IMR-90 (cell line): ENCODE results near the gene RAB3A. TPM values are rescaled to one million over a fixed set of nuclear protein-coding genes. Genes with fewer than 3 reads are reported as not detected.

ENCODE experiments used
- ATAC-seq: fragments of 200-7000 bp; cut with Tn5 transposase; 2 replicates; pipeline ENCODE4 v1.9.1; 2020; ENCODE audit warnings: low read depth, mild to moderate bottlenecking, moderate library complexity
- BruUV-seq: library from RNA; stranded (reverse); fragments of 400-500 nt; replicated peaks from 2 replicates; lab custom pipeline; 2021; lab: Mats Ljungman, UMichigan
- CTCF ChIA-PET: fragments of 300-600 bp; formaldehyde crosslinking; extraction: SDS; loops from one replicate; lab custom pipeline; 2021; ENCODE audit warnings: antibody characterized with exemption; lab: Yijun Ruan, JAX
- POLR2A ChIA-PET: fragments of 300-600 bp; sonication (Branson Sonifier 250); formaldehyde crosslinking; loops from one replicate; lab custom pipeline; 2022; ENCODE audit warnings: antibody characterized with exemption; ENCODE audit not compliant: unreplicated experiment; lab: Charles Lee
- DNase-seq: peaks from one replicate; pipeline ENCODE4 v3.0.0; 2013
- H2AFZ ChIP-seq: replicated peaks from 2 replicates; pipeline ENCODE3; 2013; ENCODE audit warnings: low read length, mild to moderate bottlenecking; ENCODE audit not compliant: poor library complexity
- H2AK5ac ChIP-seq: 2 replicates; pipeline ENCODE4 v1.6.1; 2013; ENCODE audit warnings: low read depth, low read length, inconsistent platforms
- H2AK9ac ChIP-seq: replicated peaks from 2 replicates; pipeline ENCODE3; 2013; ENCODE audit warnings: mild to moderate bottlenecking, low read depth, low read length, moderate library complexity; ENCODE audit not compliant: poor library complexity
- H2BK120ac ChIP-seq: 2 replicates; pipeline ENCODE4 v1.6.1; 2013; ENCODE audit warnings: low read depth, low read length, inconsistent platforms
- H2BK15ac ChIP-seq: 3 replicates; pipeline ENCODE4 v1.6.1; 2013; ENCODE audit warnings: low read depth, low read length, inconsistent platforms
- H2BK20ac ChIP-seq: 2 replicates; pipeline ENCODE4 v1.6.1; 2013; ENCODE audit warnings: low read depth, mild to moderate bottlenecking, inconsistent platforms, low read length, moderate library complexity
- H2BK5ac ChIP-seq: 2 replicates; pipeline ENCODE4 v1.6.1; 2013; ENCODE audit warnings: mild to moderate bottlenecking, low read depth, low read length, inconsistent platforms; ENCODE audit not compliant: poor library complexity, severe bottlenecking
- H3K14ac ChIP-seq: replicated peaks from 2 replicates; pipeline ENCODE4 v1.6.1; 2013; ENCODE audit warnings: low read depth, low read length, inconsistent platforms
- H3K18ac ChIP-seq: 2 replicates; pipeline ENCODE4 v1.6.1; 2013; ENCODE audit warnings: low read depth, low read length, control low read depth
- H3K23ac ChIP-seq: 2 replicates; pipeline ENCODE4 v1.6.1; 2013; ENCODE audit warnings: low read depth, low read length, inconsistent platforms
- H3K27ac ChIP-seq: 2 replicates; pipeline ENCODE4 v1.5.1; 2013; ENCODE audit warnings: mild to moderate bottlenecking, control low read depth, low read length; ENCODE audit not compliant: insufficient read depth
- H3K27me3 ChIP-seq: 2 replicates; pipeline ENCODE4 v1.6.1; 2013; ENCODE audit warnings: low read length; ENCODE audit not compliant: control insufficient read depth, insufficient read depth
- H3K36me3 ChIP-seq: 2 replicates; pipeline ENCODE4 v1.6.1; 2013; ENCODE audit warnings: low read length, mixed read lengths; ENCODE audit not compliant: control insufficient read depth, insufficient read depth
- H3K4ac ChIP-seq: 2 replicates; pipeline ENCODE4 v1.6.1; 2013; ENCODE audit warnings: low read depth, low read length, inconsistent platforms
- H3K4me1 ChIP-seq: 2 replicates; pipeline ENCODE4 v1.6.1; 2013; ENCODE audit warnings: low read length, mixed read lengths; ENCODE audit not compliant: control insufficient read depth, insufficient read depth
- H3K4me2 ChIP-seq: 2 replicates; pipeline ENCODE4 v1.6.1; 2013; ENCODE audit warnings: low read depth, mild to moderate bottlenecking, control low read depth, low read length, moderate library complexity
- H3K4me3 ChIP-seq: 2 replicates; pipeline ENCODE4 v1.5.1; 2013; ENCODE audit warnings: low read depth, mild to moderate bottlenecking, control low read depth, low read length, moderate library complexity; ENCODE audit not compliant: insufficient read depth
- H3K56ac ChIP-seq: 2 replicates; pipeline ENCODE4 v1.6.1; 2013; ENCODE audit warnings: low read length, inconsistent platforms; ENCODE audit not compliant: insufficient read depth; ENCODE audit errors: extremely low read depth
- H3K79me1 ChIP-seq, 2 experiments: 2 replicates each; pipeline ENCODE4 v1.6.1; 2013; ENCODE audit warnings: low read length in 2 of 2, inconsistent platforms in 1 of 2, low read depth in 1 of 2
- H3K9ac ChIP-seq: 2 replicates; pipeline ENCODE4 v1.6.1; 2013; ENCODE audit warnings: low read depth, low read length, control low read depth
- H3K9me1 ChIP-seq: 2 replicates; pipeline ENCODE4 v1.6.1; 2013; ENCODE audit warnings: low read length, inconsistent platforms; ENCODE audit not compliant: insufficient read depth
- H3K9me3 ChIP-seq: 2 replicates; pipeline ENCODE4 v1.6.1; 2013; ENCODE audit warnings: low read length; ENCODE audit not compliant: control insufficient read depth, insufficient read depth
- H4K20me1 ChIP-seq: 2 replicates; pipeline ENCODE4 v1.6.1; 2013; ENCODE audit warnings: low read length, inconsistent platforms; ENCODE audit not compliant: insufficient read depth
- H4K5ac ChIP-seq: 2 replicates; pipeline ENCODE4 v1.6.1; 2013; ENCODE audit warnings: mild to moderate bottlenecking, low read depth, low read length, control low read depth
- H4K8ac ChIP-seq, 2 experiments: 2 replicates each; pipeline ENCODE4 v1.6.1; 2013; ENCODE audit warnings: low read depth in 2 of 2, low read length in 2 of 2, control low read depth in 1 of 2, inconsistent platforms in 1 of 2
- H4K91ac ChIP-seq: 2 replicates; pipeline ENCODE4 v1.6.1; 2013; ENCODE audit warnings: low read depth, low read length, inconsistent platforms; ENCODE audit not compliant: insufficient read depth
- BHLHE40 ChIP-seq: fragments of 150-350 bp; IDR thresholded peaks from 2 replicates; pipeline ENCODE4 v1.6.1; 2016; ENCODE audit warnings: mild to moderate bottlenecking, low read depth, low read length
- CHD1 ChIP-seq: IDR thresholded peaks from 2 replicates; pipeline ENCODE4 v1.6.1; 2012; ENCODE audit warnings: low read depth, low read length, improper control_type of control experiment
- MAZ ChIP-seq: IDR thresholded peaks from 2 replicates; pipeline ENCODE4 v1.6.1; 2012; ENCODE audit warnings: low read depth, mild to moderate bottlenecking, low read length, improper control_type of control experiment, moderate library complexity, borderline replicate concordance
- WGBS, 2 experiments: methylation state at CpG; one replicate each; pipeline versions ENCODE4 v1.1.5 to v1.1.7; 2013; ENCODE audit warnings: missing lambda C conversion rate in 2 of 2; ENCODE audit not compliant: insufficient read length in 1 of 2; ENCODE audit errors: extremely low coverage in 2 of 2; 5-methylcytosine and 5-hydroxymethylcytosine counted together
- dilution Hi-C: fragments of 300-500 bp; cut with HindIII; formaldehyde crosslinking; loops from one replicate; pipeline ENCODE4 v1.14.3; 2018; ENCODE audit warnings: low sequenced_read_pairs; ENCODE audit not compliant: unreplicated experiment
- in situ Hi-C: fragments of 300-500 bp; cut with MboI; formaldehyde crosslinking; loops from 3 replicates; pipeline ENCODE4 v1.14.3; 2019; ENCODE audit warnings: low sequenced_read_pairs, inconsistent platforms, mixed read lengths
- intact Hi-C: fragments of 100-400 bp; cut with micrococcal nuclease; formaldehyde crosslinking; loops from 2 replicates; pipeline ENCODE4 v1.10.0; 2022
- polyA plus RNA-seq, 3 experiments: library from polyadenylated mRNA; depleted of rRNA; stranded (reverse); fragments of >200 nt; gene quantifications; 2 replicates each; pipeline ENCODE4 v1.2.3, GENCODE V29; 2012; ENCODE audit warnings: low replicate concordance in 1 of 3
- total RNA-seq: library from RNA; depleted of rRNA; stranded (reverse); fragments of >200 nt; gene quantifications from 2 replicates; pipeline ENCODE4 v1.2.3, GENCODE V29; 2012

RAB3A gene
- total and polyA plus RNA-seq, 2 of the 4 experiments (the other 2 are of a cell fraction): 3.0 to 13.6 TPM

DNA sequence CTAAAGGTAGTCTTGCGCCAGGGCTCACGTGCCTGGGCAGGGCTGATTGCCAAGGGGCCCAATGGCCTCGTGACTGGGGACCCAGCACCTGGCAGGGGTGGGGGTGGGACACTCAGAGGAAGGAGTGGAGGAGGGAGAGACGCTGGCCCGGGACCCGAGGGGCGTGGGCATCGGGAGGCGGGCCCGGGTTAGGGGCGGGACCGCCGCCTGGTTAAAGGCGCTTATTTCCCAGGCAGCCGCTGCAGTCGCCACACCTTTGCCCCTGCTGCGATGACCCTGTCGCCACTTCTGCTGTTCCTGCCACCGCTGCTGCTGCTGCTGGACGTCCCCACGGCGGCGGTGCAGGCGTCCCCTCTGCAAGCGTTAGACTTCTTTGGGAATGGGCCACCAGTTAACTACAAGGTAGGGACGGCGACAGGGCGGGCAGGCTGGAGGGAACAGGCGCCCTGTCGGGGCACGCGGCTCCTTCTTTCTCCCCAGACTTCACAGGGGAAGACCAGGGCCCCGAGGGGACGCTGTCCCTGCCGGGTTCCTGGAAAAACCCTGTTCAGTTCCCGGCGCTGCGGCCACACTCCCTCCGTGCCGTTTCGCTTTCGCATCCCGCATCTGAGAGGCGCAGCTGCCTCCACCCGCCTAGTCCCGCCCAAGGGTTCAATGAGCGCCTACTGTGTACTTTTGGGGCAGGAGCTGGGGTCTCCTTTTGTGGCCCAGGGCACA is 30.1 kb downstream of the RAB3A start, which contains the start of gene IFI30:
Gene IFI30 (plus strand): TSS at position 242 of the 717 bp plus-strand sequence. CDS start 29 bp downstream, at position 271.
- H2BK120ac ChIP-seq: no peak within 1 kb of the TSS
- no peak within 1 kb of the TSS for H3K27ac ChIP-seq
- H2AK9ac ChIP-seq: peak within 1 kb of the TSS; percentile 30
- H2BK15ac ChIP-seq: no peak within 1 kb of the TSS; the same call in 2 of the 3 replicates
- ChIA-PET POLR2A (no interaction called here), CTCF (no interaction called here)
- peak within 1 kb of the TSS; percentile 60; the same call in 1 of the 2 replicates for H4K5ac ChIP-seq
- H2BK5ac ChIP-seq: no peak within 1 kb of the TSS
- H3K36me3 ChIP-seq: peaks cover 6% of the 10 kb centered on the region; the same call in 1 of the 2 replicates
- peaks cover 4% of the 10 kb centered on the region; the same call in 1 of the 2 replicates for H3K27me3 ChIP-seq
- peak within 1 kb of the TSS; percentile 93 for H2AFZ ChIP-seq
- ATAC-seq (peak; percentile 89), DNase-seq (no peak)
- no peak within 1 kb of the TSS for H3K14ac ChIP-seq
- no peak within 1 kb of the TSS for H2BK20ac ChIP-seq
- no peaks in the 10 kb centered on the region for H3K79me1 ChIP-seq
- TF ChIP-seq BHLHE40: peak; percentile 51; the same call in 1 of the 2 replicates
- no peak for TF ChIP-seq MAZ
- no peak for TF ChIP-seq CHD1
- no peaks in the 10 kb centered on the region for H4K20me1 ChIP-seq
- in situ Hi-C loops (no loop called here), intact Hi-C loops (loop anchor here (5.0 kb wide), 2 partner anchors 79 to 166 kb away; partner anchors contain the start of gene ARRDC2), dilution Hi-C loops (no loop called here)
- peaks cover 3% of the 10 kb centered on the region; the same call in 1 of the 2 replicates for H3K4me1 ChIP-seq
- peak within 1 kb of the TSS; percentile 98 for H3K4me2 ChIP-seq
- H4K8ac ChIP-seq: peak within 1 kb of the TSS in 1 of 2 experiments; percentile 39; a peak in 1 of 4 replicates
- H3K9me3 ChIP-seq: no peaks in the 10 kb centered on the region
- 0 out of 2 replicates have a peak within 1 kb of the TSS, but pooled peaks have one; percentile 27 for H3K23ac ChIP-seq
- H3K18ac ChIP-seq: no peak within 1 kb of the TSS; the same call in 1 of the 2 replicates
- H3K4ac ChIP-seq: peak within 1 kb of the TSS; percentile 41; the same call in 1 of the 2 replicates
- BruUV-seq: no TSS peak
- 0 out of 2 replicates have a peak, but pooled peaks cover 3% of the 10 kb centered on the region for H3K9me1 ChIP-seq
- H3K9ac ChIP-seq: 0 out of 2 replicates have a peak within 1 kb of the TSS, but pooled peaks have one; percentile 22
- H4K91ac ChIP-seq: no peak within 1 kb of the TSS
- WGBS, 2 experiments: 1% methylated on average over 32 of the region's 47 CpGs; no CpG with 5 or more reads in 1 of the 2 experiments
- peak within 1 kb of the TSS; percentile 85 for H3K4me3 ChIP-seq
- no peak within 1 kb of the TSS for H3K56ac ChIP-seq
- H2AK5ac ChIP-seq: peak within 1 kb of the TSS; percentile 25; the same call in 1 of the 2 replicates
